ENCODE measurements around the gene AGO4.
"Not testable (repeated sequence)": the region's sequence is repeated elsewhere in the genome, so short reads cannot be mapped to it uniquely, and the experiment has no call there.

Gene AGO4

GRCh38 chr1:35807614-35808449 is at the start of gene AGO4:
Gene AGO4 (plus strand): TSS chr1:35808016. CDS start chr1:35808417, 401 bp downstream.
- no peak for DNase-seq (ENCODE audit: low read depth)

GRCh38 chr1:35762141-35762540 is 45.7 kb upstream of the AGO4 start:
- no peak for DNase-seq (ENCODE audit: low read depth)

GRCh38 chr1:35763201-35763600 is 44.6 kb upstream of the AGO4 start:
- no peak for DNase-seq (ENCODE audit: low read depth)

GRCh38 chr1:35764283-35764682 is 43.5 kb upstream of the AGO4 start:
- no peak for DNase-seq (ENCODE audit: low read depth)

- no peak for DNase-seq (ENCODE audit: low read depth)
Observed at GRCh38 chr1:35768350-35769187, 39.2 kb upstream of the AGO4 start.

GRCh38 chr1:35769188-35769758 is 38.5 kb upstream of the AGO4 start:
- peak; percentile 55 for DNase-seq (ENCODE audit: low read depth)

- no peak for DNase-seq (ENCODE audit: low read depth)
Observed at GRCh38 chr1:35773711-35774110, 34.1 kb upstream of the AGO4 start.

- DNase-seq (ENCODE audit: low read depth): not testable (repeated sequence)
Observed at GRCh38 chr1:35776172-35776571, 31.6 kb upstream of the AGO4 start.

GRCh38 chr1:35777109-35777508 is 30.7 kb upstream of the AGO4 start:
- DNase-seq (ENCODE audit: low read depth): no peak

GRCh38 chr1:35783055-35783583 is 24.7 kb upstream of the AGO4 start:
- DNase-seq (ENCODE audit: low read depth): no peak

GRCh38 chr1:35784364-35784763 is 23.5 kb upstream of the AGO4 start:
- not testable (repeated sequence) for DNase-seq (ENCODE audit: low read depth)

- DNase-seq (ENCODE audit: low read depth): no peak
Observed at GRCh38 chr1:35788139-35788538, 19.7 kb upstream of the AGO4 start.

- no peak for DNase-seq (ENCODE audit: low read depth)
Observed at GRCh38 chr1:35790670-35791069, 17.1 kb upstream of the AGO4 start.

GRCh38 chr1:35795295-35795694 is 12.5 kb upstream of the AGO4 start:
- DNase-seq (ENCODE audit: low read depth): no peak

- DNase-seq (ENCODE audit: low read depth): no peak
Observed at GRCh38 chr1:35797380-35797779, 10.4 kb upstream of the AGO4 start.

GRCh38 chr1:35798019-35798418 is 9.8 kb upstream of the AGO4 start:
- not testable (repeated sequence) for DNase-seq (ENCODE audit: low read depth)

- not testable (repeated sequence) for DNase-seq (ENCODE audit: low read depth)
Observed at GRCh38 chr1:35800167-35800887, 7.5 kb upstream of the AGO4 start.

GRCh38 chr1:35808450-35809113 is 766 bp downstream of the AGO4 start:
- no peak for DNase-seq (ENCODE audit: low read depth)

- no peak for DNase-seq (ENCODE audit: low read depth)
Observed at GRCh38 chr1:35809114-35810095, 1.6 kb downstream of the AGO4 start.
